Mucosa of stomach (tissue), 1 donor: ENCODE data around the gene BTBD17.
"Not testable (repeated sequence)": the region's sequence is repeated elsewhere in the genome, so short reads cannot be mapped to it uniquely, and the experiment has no call there.

Source experiments
- H3K27me3 ChIP-seq: one replicate; pipeline ENCODE4 v1.7.0; 2013; ENCODE audit warnings: mild to moderate bottlenecking, low read length; ENCODE audit not compliant: control insufficient read depth, insufficient read depth
- H3K36me3 ChIP-seq: one replicate; pipeline ENCODE4 v1.7.0; 2013; ENCODE audit warnings: low read length; ENCODE audit not compliant: control insufficient read depth, insufficient read depth
- H3K4me1 ChIP-seq: one replicate; pipeline ENCODE4 v1.7.0; 2013; ENCODE audit warnings: mild to moderate bottlenecking, low read length; ENCODE audit not compliant: control insufficient read depth, insufficient read depth
- H3K4me3 ChIP-seq: one replicate; pipeline ENCODE4 v1.7.0; 2013; ENCODE audit warnings: low read length
- H3K9ac ChIP-seq: one replicate; pipeline ENCODE4 v1.7.0; 2013; ENCODE audit warnings: mild to moderate bottlenecking, low read length, moderate library complexity
- H3K9me3 ChIP-seq: one replicate; pipeline ENCODE4 v1.7.0; 2013; ENCODE audit warnings: mild to moderate bottlenecking, low read length, moderate library complexity; ENCODE audit not compliant: control insufficient read depth
- donor health status: Pancreatic carcinoma.

BTBD17 gene, protein sequence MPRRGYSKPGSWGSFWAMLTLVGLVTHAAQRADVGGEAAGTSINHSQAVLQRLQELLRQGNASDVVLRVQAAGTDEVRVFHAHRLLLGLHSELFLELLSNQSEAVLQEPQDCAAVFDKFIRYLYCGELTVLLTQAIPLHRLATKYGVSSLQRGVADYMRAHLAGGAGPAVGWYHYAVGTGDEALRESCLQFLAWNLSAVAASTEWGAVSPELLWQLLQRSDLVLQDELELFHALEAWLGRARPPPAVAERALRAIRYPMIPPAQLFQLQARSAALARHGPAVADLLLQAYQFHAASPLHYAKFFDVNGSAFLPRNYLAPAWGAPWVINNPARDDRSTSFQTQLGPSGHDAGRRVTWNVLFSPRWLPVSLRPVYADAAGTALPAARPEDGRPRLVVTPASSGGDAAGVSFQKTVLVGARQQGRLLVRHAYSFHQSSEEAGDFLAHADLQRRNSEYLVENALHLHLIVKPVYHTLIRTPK

DNA sequence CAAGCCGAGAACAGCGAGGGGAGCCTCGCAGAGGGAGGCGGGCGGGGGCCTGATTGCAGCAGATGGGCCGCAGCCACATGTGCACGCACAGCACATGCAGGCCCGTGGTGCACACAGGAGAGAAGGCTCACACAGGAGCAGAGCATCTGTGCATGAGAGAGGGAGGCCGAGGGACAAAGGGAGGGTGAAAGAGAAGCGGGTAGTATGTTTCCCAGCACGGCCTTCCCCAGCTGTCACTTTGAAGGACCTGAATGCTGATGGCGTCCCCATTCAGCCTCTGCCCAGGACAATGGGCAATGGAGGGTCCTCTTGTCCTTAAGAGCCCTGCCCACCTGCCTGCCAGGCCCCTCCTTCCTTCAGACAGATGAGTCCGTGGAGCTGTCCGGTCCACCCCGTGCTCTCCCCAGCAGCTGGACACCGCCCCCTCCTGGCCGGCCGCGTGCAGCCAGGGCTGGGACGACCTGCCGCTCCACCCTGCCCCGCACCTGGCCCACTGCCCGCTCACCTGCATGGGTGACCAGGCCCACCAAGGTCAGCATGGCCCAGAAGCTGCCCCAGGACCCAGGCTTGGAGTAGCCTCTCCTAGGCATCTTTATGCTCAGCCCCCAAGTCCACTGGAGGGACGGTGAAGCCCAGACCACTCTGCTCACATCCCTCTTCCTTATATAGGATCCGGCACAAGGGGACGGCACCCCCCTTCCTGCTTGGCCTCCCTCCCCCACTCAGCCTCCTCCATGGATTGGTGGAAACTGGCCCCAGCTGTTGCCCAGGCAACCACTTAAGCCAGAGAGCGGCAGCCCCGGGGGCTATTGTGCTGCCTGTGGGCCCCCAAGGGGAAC is at the start of gene BTBD17:
BTBD17 (minus strand) TSS at position 639 of the 839 bp plus-strand sequence; CDS start at position 590, 49 bp downstream.
- no peak within 1 kb of the TSS for H3K9ac ChIP-seq
- no peak within 1 kb of the TSS for H3K4me3 ChIP-seq
- no peaks in the 10 kb centered on the region for H3K9me3 ChIP-seq
- H3K36me3 ChIP-seq = no peaks in the 10 kb centered on the region
- peaks cover 63% of the 10 kb centered on the region for H3K27me3 ChIP-seq
- peaks cover 6% of the 10 kb centered on the region for H3K4me1 ChIP-seq

DNA sequence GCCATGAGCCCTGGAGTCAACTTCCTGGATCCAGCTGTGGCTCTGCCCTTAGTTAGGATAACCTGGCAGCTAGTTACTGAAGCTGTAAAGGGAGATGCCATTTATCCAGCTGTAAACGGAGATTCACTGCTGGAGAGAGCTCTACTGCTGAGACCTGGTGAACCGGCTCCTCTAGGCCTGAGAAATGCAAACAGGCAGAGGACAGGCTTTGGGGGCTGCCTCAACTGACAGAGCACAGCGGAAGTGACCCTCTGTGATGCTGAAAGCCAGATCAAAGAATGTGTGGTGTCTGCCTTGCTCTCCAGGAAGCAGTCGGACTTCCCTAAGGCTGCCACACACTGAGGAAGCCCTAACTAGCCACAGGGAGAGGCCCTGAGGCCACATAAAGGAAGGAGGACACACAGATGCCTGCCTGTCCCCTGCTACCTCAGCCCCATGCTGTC is 48.4 kb upstream of the BTBD17 start:
- H3K4me3 ChIP-seq = no peak overlapping the region
- H3K36me3 ChIP-seq = no peaks in the 10 kb centered on the region
- no peak overlapping the region for H3K9ac ChIP-seq
- H3K27me3 ChIP-seq = no peaks in the 10 kb centered on the region
- peaks cover 32% of the 10 kb centered on the region for H3K4me1 ChIP-seq
- H3K9me3 ChIP-seq = no peaks in the 10 kb centered on the region

DNA sequence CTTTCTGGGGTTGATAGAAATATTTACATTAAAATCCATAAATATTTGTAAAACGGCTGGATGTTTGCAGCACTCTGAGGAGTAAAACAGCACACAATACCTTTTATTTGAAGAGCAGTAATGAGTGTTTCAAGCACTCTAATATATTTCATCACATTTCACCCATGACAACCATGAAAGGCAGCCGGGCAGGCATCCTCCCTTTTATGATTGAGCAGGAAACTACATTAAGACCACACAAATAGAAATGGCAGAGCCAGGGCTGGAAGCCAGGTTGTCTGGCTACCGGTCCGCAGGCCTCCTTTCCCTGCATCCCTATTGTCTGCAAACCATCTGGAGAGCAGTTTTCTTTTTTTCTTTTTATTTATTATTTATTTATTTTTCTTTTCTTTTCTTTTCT is 47.1 kb upstream of the BTBD17 start:
- peaks cover 9% of the 10 kb centered on the region for H3K27me3 ChIP-seq
- peaks cover 32% of the 10 kb centered on the region for H3K4me1 ChIP-seq
- no peak overlapping the region for H3K4me3 ChIP-seq
- no peaks in the 10 kb centered on the region for H3K36me3 ChIP-seq
- no peaks in the 10 kb centered on the region for H3K9me3 ChIP-seq
- H3K9ac ChIP-seq = no peak overlapping the region

DNA sequence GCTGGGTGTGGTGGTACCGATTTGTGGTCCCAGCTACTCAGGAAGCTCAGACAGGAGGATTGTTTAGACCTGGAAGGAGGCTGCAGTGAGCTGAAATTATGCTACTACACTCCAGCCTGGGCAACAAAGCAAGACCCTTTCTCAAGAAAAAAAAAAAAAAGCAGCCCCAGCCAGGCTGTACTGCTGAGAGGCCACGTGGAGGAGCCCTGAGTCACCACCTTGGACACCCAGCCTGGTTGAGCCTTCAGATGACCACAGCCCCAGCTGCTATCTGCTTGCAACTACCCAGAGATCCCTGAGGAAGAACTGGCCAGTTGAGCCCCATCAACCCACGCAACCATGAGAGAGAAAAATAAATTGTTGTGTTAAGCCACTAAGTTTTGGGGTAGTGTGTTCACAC is 46.6 kb upstream of the BTBD17 start:
- no peaks in the 10 kb centered on the region for H3K9me3 ChIP-seq

DNA sequence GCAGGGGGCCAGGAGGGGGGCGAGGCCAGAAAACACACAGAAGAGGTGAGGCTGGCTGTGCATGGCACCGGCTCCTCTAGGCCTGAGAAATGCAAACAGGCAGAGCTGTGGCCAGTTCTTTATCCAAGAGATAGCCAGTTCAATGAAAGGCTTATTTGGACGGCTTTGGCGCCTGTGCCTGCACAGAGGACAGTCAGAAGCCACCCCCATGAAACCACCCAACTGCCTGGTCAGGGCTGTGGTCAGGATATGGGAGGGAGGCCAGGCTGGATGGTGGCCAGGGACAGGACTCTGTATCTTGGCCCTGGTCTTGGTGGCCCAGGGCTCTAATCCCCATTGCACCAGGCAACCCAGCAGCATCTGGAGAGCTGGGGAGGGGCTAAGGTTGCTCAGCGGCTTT is 45.7 kb upstream of the BTBD17 start:
- Histone ChIP-seq H3K27me3 (peaks cover 9% of the 10 kb centered on the region), H3K36me3 (no peaks in the 10 kb centered on the region), H3K4me3 (no peak overlapping the region), H3K9me3 (no peaks in the 10 kb centered on the region), H3K4me1 (peaks cover 37% of the 10 kb centered on the region), H3K9ac (peak overlapping the region; percentile 47)

More for the DNA sequence above, 46.6 kb upstream of the BTBD17 start:
- H3K9ac ChIP-seq = no peak overlapping the region
- no peak overlapping the region for H3K4me3 ChIP-seq
- peaks cover 37% of the 10 kb centered on the region for H3K4me1 ChIP-seq
- H3K27me3 ChIP-seq = peaks cover 9% of the 10 kb centered on the region
- H3K36me3 ChIP-seq = no peaks in the 10 kb centered on the region

DNA sequence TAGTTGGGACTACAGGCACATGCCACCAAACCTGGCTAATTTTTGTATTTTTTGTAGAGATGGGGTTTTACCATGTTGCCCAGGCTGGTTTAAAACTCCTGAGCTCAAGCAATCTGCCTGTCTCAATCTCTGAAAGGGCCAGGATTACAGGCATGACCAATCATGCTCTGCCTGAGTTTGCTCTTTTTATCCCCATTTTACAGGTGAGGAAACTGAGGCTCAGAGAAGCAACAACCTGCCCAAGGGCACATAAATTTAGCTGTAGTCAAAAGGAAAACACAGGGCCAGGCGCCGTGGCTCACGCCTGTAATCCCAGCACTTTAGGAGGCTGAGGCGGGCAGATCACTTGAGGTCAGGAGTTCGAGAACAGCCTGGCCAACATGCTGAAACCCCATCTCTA is 43.6 kb upstream of the BTBD17 start:
- H3K4me1 ChIP-seq = peaks cover 34% of the 10 kb centered on the region
- not testable (repeated sequence) for H3K9me3 ChIP-seq, H3K27me3 ChIP-seq, H3K36me3 ChIP-seq, H3K4me3 ChIP-seq, H3K9ac ChIP-seq

DNA sequence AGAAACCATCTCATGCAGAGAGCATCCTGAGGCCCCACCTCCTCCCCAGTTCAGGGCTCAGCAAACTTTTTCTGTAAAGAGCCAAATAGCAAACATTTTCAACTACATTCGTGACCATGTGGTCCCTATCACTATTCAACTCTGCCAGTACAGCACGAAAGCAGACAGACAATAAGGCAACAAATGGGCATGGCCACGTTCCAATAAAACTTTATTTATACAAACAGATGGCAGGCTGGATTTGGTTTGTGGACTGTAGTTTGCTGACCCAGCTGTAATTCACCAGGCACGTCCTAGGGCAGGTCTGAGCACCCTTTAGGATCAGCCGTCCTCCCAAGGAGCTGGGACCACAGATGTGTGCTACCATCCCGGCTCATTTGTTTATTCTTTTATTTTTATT is 43.1 kb upstream of the BTBD17 start:
- Histone ChIP-seq H3K4me1 (peaks cover 28% of the 10 kb centered on the region), H3K9me3 (no peaks in the 10 kb centered on the region)

DNA sequence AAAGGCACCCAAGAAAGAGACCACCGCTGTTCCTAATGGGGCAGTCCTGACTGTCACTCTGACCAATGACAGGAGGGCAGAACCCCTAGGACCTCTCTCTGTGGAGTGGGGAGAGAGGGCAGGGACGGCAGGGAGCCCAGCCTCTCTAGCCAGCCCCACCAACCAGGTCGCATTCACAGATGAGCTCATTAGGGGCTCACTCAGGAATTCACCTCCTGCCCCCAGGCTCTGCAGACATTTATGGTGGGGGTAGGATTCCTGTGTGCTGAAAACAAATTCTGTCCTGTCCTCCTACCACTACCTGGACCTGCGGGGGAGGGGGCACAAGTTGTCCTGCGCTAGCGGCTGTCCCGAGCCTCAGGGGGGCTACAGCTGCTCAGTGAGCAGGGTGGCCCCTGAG is 42.5 kb upstream of the BTBD17 start:
- H3K4me1 ChIP-seq = peaks cover 26% of the 10 kb centered on the region
- H3K36me3 ChIP-seq = no peaks in the 10 kb centered on the region
- peaks cover 9% of the 10 kb centered on the region for H3K27me3 ChIP-seq
- no peaks in the 10 kb centered on the region for H3K9me3 ChIP-seq
- H3K9ac ChIP-seq = no peak overlapping the region
- H3K4me3 ChIP-seq = no peak overlapping the region

More for the DNA sequence above, 43.1 kb upstream of the BTBD17 start:
- Histone ChIP-seq H3K36me3 (no peaks in the 10 kb centered on the region), H3K9ac (no peak overlapping the region), H3K4me3 (no peak overlapping the region), H3K27me3 (peaks cover 9% of the 10 kb centered on the region)

DNA sequence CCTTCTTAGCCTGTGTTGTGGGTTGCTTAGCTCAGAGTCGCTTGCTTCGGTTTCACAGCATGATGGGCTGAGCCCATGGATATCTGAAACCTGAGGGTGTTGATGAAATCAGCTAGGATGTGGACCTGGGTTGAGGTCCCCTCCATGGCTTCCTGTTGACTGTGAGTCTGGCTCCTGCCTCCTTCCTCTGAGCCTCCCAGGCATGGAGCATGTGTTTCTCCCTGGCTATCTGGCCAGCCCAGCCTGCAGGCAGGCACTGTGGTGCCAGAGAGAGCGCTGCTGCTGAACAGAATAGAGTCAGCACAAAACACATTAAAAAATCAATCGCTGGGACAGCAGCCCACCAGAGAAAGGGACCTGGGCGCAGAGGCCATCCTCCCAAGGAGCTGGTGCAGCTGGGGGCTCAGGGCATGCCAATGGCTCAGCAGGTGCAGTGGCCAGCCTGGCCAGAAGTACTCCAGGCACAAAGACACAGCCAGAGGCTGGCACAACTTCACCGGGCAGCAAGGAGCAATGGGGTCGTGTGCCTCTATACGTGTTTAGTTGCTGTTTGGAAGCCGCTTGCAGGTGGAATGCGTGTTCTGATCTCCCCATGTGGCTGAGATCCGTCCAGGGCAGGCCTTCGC is 42.0 kb upstream of the BTBD17 start:
- Histone ChIP-seq H3K27me3 (peaks cover 9% of the 10 kb centered on the region), H3K9me3 (no peaks in the 10 kb centered on the region), H3K4me1 (peaks cover 23% of the 10 kb centered on the region), H3K4me3 (no peak overlapping the region), H3K9ac (no peak overlapping the region), H3K36me3 (no peaks in the 10 kb centered on the region)

DNA sequence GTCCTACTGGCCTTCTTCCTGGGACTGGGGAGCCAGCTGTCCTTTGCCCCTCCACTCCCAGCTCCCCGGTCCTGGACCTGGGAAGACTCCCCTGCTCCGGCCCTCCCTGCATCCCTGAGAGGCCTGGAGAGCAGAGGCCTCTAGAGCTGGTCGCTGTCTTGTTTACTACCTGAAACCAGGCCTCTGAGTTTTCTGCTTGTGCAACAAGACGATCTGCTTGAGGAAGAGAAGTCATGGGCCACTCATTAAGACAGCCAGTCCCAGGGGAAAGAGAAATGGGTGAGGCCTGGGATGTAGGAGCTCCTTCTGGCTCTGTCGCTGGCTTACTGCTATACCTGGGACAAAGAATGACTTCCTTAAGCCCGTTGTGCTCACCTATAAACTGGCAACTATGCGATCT is 40.4 kb upstream of the BTBD17 start:
- H3K4me1 ChIP-seq = peaks cover 7% of the 10 kb centered on the region
- H3K9ac ChIP-seq = no peak overlapping the region
- H3K4me3 ChIP-seq = no peak overlapping the region
- peaks cover 9% of the 10 kb centered on the region for H3K27me3 ChIP-seq
- H3K9me3 ChIP-seq = no peaks in the 10 kb centered on the region
- no peaks in the 10 kb centered on the region for H3K36me3 ChIP-seq

DNA sequence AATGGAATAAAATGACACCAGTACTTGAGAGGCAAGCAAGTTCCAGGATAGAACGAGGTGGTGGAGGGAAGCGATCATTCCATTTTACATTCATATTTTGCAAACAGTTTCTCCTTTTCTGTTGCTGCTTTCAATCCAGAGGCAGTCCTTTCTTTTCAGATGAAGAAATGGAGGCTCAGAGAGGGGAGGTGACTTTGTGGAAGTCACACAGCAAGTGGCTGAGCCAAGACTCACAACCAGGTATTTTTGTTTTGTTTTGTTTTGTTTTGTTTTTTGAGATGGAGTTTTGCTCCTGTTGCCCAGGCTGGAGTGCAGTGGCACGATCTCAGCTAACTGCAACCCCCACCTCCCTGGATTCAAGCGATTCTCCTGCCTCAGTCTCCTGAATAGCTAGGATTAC is 34.9 kb upstream of the BTBD17 start:
- Histone ChIP-seq H3K4me1 (peaks cover 14% of the 10 kb centered on the region), H3K36me3 (no peaks in the 10 kb centered on the region), H3K27me3 (no peaks in the 10 kb centered on the region), H3K9ac (no peak overlapping the region), H3K9me3 (no peaks in the 10 kb centered on the region), H3K4me3 (no peak overlapping the region)

DNA sequence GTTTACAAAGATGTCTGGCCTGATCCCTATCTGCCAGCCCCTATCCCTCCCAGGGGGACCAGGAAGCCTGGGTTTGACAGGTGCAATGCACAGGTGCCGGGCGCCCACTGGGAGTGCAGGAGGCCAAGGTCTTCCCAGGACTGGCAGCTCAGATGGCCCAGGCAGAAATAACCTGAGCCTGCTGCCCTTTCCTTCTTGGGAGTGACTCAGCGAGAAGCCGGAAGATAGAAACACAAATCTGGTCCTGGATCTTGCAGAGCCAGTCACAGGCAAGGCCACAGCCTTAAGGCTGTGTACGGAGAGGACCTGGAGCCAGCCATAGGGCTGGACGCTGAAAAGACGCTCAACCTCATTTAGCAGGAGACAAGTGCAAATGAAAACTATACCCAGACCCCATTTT is 33.3 kb upstream of the BTBD17 start:
- peak overlapping the region; percentile 26 for H3K9ac ChIP-seq
- H3K4me3 ChIP-seq = no peak overlapping the region
- H3K9me3 ChIP-seq = no peaks in the 10 kb centered on the region
- no peaks in the 10 kb centered on the region for H3K36me3 ChIP-seq
- peaks cover 14% of the 10 kb centered on the region for H3K4me1 ChIP-seq
- H3K27me3 ChIP-seq = no peaks in the 10 kb centered on the region
